Nucleus accumbens (tissue), 56 donors: Measurements from ENCODE around the gene SERPINA3.
"Not testable (repeated sequence)": the region's sequence is repeated elsewhere in the genome, so short reads cannot be mapped to it uniquely, and the experiment has no call there.

Experiments
- DNase-seq, 56 donors: peaks; one replicate each; lab custom pipeline; 2025; lab: John Stamatoyannopoulos, UW

Gene SERPINA3

DNA sequence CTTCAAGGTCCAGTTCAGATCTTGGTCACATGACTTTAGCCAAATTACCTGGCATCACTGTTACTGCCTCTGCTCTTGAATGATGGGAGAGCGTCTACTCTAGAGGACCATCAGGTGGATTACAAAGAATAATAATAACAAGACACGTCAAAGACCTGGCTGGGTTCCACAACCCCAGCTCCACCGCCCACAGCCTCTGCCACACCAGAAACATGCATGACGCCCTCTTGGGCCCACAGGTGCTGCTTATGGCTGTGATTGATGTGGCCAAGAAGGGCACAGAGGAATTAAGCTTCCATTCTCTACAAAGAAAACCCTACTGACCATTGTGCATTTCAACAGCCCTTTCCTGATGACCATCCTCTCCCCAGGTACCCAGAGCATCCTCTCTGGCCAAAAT, 18.2 kb downstream of the SERPINA3 start:
- DNase-seq = no peak

DNA sequence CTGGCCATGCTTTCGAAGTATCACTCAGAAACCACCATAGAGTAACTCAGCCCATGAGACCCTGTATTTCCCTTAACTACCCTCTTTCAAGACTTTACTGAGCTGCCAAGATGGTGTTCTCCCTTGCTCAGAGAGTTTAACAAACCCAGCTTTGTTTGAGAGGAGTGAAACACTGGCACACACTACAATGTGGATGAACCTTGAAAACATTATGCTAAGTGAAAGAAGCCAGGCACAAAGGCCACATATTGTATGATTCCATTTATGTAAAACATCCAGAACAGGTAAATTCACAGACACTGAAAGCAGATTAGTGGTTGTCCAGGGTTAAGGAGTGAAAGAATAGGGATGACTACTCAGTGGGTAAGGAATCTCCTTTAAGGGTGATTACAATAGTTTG, 18.9 kb downstream of the SERPINA3 start:
- no peak for DNase-seq

DNA sequence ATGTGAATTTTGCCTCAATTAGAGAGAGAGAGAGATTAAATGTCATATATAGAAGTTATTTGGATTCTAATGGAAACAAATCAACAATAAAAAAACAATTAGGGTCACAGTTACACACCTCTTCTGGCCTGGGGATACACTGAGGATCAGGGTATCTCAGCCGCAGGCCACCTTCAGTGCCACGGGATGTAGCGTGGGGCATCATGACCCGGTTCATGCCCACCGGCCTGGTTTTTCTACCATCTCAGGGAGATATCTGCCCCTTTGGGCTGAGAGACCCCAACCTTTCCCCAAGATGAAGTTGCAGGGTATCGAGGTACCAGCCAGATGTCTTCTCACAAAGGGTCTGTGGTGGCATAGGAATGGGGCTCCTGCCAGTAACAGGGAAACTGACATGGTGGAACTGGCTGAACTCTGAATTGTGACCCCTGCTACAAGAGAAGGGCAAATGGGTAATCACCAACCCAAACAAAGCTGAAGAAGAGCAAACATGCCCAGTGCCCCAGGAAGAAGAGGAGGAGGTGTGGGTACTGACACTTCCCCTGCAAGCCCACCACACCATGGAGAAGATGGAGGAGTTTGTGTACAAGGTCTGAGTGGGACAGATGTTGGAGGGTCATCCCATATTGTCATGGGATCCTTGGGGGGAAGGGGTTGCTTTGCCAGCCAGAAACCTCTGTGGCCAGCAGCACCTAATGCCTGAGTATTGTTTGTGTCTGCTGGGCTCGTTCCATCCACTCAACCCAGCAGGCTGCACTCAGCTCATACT, 19.5 kb downstream of the SERPINA3 start:
- DNase-seq = no peak

GRCh38 chr14:94632305-94632590, 20.1 kb downstream of the SERPINA3 start:
- DNase-seq = no peak

DNA sequence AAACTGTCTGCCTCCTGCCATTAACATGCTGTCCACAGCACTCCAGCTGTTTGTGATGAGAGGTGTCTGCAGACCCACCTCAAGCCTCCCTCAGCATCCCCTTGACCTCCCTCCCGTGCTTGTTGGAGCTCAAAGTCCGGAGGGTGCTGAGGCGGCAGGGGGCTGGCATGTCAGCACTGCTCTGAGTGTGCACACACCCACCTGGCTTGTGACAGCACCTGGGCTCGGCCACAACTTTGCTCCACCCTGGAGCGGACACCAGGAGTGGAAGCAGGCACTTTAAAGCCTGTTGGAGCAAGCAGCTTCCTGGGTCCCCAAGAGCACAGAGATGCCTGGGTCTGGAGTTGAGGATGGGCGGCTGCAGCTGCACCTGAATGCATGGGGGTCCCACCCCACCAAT, 20.9 kb downstream of the SERPINA3 start:
- DNase-seq = no peak

DNA sequence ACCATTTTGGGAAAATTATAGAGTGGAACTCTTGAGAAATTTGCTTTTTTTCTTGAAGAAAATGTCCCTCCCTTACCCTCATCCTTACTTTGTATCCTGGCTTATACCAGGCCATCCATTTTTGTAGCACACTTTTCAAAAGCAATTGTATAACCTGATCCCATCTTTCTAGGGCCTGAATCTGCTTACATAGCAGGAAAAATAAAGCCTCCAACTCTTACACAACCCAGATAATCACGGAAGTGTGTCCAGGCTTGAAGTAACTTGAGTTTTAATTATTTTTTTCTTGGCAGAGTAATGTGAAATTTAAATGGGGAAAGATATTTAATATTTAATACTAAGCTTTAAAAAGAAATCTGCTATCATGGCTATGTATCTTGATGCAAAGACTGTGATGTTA, 23.0 kb downstream of the SERPINA3 start:
- DNase-seq = no peak

GRCh38 chr14:94636744-94637412, 24.7 kb downstream of the SERPINA3 start:
- DNase-seq = no peak

- DNase-seq = not testable (repeated sequence)
Observed at GRCh38 chr14:94637814-94638213, 25.6 kb downstream of the SERPINA3 start.

DNA sequence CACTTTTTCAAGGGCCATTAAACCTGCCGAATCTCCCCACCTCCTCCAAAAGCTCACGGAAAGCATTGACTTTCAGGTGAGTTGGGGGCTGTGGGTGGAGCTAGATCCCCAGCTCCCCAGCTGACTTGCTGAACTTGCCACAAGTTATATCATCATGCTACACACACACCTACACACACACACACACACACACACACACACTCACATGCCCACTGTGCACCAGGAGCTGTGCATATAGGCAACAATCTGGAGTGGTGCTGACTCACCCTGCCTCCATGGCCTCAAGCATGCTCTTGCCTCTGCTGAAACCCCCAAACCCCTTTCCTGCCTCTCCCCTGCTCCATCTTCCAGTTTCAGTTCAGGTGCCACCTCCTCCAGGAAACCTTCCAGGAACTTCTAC, 26.1 kb downstream of the SERPINA3 start:
- peak in 1 of 56 donors; percentile 5 for DNase-seq

DNA sequence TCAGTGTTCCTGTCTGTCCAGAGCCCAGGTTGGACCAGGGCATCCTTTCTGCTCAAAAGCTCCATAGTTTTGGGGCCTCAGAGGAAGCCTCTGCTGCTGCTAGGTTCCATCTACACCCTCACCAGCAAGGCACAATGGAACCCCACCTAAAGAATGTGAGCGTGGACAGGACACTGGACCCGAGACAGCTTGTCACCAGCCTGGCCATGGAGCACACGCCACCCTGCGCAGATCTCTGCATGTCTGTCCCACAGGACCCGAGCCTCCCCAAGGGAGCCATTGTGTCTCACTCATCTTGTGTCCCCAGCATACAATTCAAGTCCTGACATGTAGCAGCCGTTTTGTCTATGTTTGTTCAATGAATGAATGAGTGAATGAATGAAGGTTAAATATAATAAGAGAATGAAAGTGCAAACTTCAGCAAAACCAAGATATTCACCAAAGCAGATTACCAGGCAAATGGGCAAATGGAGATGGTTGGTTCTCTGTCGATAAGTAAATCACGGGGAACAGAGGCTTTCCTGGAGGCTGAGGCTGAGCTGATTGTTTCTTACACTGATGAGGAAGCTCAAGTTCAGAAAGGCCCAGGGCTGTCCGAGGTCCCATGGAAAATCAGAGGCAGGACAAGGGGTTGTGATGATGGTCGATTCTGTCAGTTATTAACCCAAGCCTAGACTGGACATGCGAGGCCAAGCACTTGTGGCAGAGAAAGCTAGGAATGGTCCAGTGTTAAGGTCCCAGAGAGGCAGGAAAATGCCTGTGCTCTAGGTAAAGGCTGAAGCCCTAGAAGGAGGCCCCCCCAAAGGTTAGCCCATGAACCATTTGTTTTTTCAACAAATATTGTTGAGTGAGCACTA, 27.0 kb downstream of the SERPINA3 start:
- no peak for DNase-seq

GRCh38 chr14:94640721-94641631, 28.8 kb downstream of the SERPINA3 start:
- no peak for DNase-seq

GRCh38 chr14:94641632-94641955, 29.4 kb downstream of the SERPINA3 start:
- no peak for DNase-seq

DNA sequence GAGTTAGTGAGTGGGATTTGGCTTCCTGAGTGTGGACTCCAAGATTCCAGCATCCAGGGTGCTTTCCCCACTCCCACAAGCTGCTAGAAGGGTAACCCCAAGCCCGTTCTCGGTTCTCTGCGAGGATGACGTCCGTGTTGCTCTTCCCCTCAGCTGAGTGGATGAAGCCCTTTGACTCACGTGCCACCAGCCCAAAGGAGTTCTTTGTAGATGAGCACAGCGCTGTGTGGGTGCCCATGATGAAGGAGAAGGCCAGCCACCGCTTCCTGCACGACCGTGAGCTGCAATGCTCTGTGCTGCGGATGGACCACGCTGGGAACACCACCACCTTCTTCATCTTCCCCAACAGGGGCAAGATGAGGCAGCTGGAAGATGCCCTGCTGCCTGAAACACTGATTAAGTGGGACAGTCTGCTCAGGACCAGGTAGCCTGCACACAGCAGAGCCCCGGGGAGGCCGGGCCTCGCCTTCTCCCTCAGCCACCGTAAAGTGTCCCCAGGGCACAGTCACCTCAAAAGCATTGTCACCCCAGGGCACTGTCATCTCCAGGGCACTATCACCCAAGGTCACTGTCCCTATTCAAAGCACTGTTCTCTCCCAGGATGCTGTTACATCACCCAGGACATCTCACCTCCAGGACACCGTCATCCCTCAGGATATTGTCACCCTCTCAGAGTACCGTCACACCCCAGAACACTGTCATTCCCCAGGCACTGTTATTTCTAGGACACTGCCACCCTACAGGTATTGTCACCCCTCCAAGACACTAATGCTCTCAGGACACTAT, 31.3 kb downstream of the SERPINA3 start:
- no peak for DNase-seq

DNA sequence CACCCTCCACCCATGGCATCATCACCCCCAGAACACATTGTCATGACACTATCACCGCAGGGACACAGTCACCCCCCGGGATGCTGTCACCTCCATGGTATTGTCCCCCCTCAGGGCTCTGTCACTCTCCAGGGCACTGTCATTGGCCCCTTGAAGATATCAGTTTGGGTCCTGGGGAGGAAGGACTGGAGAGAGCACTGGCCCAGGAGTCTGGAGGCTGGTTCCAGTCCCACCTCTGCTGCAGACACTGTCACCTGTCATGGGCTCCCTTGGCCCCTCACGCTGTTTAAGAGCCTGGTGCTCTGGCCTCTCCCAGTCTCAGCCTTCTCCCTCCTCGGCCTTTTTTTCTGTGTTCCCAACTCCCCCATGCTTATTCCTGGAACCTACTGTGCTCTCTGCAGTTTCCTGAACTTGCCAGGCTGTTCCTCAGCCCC, 31.9 kb downstream of the SERPINA3 start:
- no peak for DNase-seq

DNA sequence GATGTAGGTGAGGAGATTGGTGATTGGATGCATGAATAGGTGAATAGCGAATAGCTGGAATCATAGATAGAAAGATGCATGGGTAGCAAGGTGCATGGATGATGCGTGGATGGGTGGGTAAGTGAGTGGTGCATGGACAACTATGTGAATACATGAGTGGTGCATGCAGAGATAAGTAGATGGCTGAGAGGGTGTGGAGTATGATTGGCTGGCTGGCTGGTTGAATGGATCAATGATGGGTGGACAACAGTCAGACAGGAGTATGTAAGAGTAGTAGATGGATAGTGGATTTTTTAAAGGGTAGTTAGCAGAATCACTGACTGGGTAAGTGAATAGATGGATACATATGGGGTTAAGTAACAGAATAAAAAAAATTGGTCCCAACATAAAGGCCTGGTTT, 33.9 kb downstream of the SERPINA3 start:
- DNase-seq = no peak

DNA sequence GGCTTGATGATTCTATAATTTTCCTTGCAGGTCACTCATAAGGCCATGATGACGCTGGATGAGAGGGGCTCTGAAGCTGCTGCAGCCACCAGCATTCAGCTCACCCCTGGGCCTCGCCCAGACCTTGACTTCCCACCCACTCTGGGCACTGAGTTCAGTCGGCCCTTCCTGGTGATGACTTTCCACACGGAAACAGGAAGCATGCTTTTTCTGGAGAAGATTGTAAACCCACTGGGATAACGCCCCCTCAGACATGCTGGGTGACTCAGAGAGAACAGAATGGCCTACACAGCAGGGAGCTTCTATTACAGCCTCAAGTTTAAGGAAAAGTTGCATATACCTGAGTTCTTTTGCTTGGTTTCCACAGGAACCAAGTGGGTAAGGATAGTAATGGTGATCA, 34.3 kb downstream of the SERPINA3 start:
- DNase-seq = peak in 9 of 56 donors; percentile 5 to 34 (median 11)

DNA sequence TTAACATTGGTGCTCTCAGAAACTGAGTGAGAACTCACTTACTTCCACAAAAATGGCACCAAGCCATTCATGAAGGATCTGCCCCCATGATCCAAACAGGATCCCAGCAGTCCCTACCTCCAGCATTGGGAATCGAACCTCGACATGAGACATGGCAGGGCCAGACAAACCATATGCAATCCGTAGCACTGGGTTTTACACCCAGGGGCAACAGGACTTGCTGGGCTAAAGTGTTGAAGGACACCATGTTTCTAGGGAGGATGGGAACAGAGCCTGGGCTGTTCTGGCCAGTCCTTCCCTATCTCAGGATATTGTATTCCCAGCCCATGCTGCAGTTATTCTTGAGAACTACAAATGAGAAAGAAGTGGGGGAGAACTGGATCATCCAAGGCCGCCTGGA, 36.6 kb downstream of the SERPINA3 start:
- DNase-seq = no peak

DNA sequence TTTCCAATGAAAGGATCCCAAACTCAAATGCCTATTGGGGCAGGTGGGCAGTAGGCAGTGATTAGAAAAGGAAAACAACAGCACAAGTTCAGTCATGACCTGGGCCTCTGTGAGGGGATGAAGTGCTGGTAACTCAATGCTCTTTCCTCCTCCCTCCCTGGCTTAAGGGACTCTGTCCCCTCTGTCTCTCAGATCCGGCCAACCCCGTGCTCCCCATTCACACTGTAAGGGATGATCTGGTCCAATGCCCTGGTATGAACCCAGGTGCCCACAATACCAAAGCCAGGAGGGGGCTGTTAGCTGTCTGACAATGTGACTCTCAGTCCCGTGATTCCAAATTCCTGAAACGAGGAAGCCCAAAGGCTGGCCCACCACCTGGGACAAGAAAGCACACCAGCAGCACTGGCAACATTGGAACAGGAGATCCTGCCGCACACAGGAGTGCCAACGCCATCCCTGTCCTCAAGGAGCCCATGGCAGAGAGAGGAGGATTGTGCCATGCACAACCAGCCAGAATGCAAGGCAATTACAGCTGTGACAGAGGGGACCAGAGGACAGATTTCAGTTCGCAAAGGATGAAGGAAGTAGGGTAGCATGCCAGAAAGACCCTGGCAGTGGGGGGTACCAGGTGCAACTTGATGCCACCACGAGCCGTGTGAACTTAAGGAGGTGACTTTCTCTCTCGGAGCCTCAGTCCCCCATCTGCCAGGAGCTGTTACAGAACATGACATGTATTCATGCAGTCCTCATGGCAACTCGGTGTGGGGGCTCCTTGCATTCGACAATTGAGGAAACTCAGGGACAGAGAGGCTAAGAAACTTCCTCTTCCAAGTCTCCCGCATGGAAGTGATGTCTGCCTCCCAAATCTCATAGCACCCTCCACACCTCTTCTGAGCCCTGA, 37.6 kb downstream of the SERPINA3 start:
- DNase-seq = no peak

DNA sequence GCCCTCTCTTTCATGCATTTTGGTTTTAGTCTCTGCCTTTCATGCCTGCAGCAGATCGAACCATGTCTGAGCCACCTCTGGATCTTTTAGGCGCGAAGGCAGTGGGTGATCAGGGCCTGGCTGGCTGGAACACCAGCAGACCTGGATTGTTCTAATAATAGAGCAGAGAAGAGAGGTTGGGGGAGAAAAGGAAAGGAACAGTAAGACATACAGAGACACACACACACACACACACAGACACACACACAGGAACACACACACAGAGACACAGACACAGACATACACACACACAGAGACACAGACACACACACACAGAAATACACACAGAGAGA, 38.2 kb downstream of the SERPINA3 start:
- no peak for DNase-seq
